A673 (cell line): Measurements from ENCODE around the gene C12orf76. TPM values are rescaled to one million over a fixed set of nuclear protein-coding genes. Genes with fewer than 3 reads are reported as not detected.
"Not testable (repeated sequence)": the region's sequence is repeated elsewhere in the genome, so short reads cannot be mapped to it uniquely, and the experiment has no call there.

Source experiments
- BruUV-seq: library from RNA; stranded (reverse); fragments of 400-500 nt; replicated peaks from 2 replicates; lab custom pipeline; 2021; lab: Mats Ljungman, UMichigan
- CTCF ChIA-PET: fragments of 300-600 bp; sonication (Branson Sonifier 250); formaldehyde crosslinking; loops from one replicate; lab custom pipeline; 2022; ENCODE audit warnings: antibody characterized with exemption; lab: Charles Lee
- POLR2A ChIA-PET: fragments of 300-600 bp; sonication (Branson Sonifier 250); formaldehyde crosslinking; loops from one replicate; lab custom pipeline; 2022; ENCODE audit warnings: antibody characterized with exemption; ENCODE audit not compliant: low non-redundant PET; lab: Charles Lee
- DNase-seq: peaks from one replicate; pipeline ENCODE4 v3.0.0-alpha.2; 2015; ENCODE audit warnings: low spot score
- H3K27ac ChIP-seq: fragments of 200-600 bp; sonication (generic); 2 replicates; pipeline ENCODE4 v1.5.1; 2016; ENCODE audit warnings: mixed run types, low read depth, mild to moderate bottlenecking, mixed read lengths, antibody characterized with exemption, low read length; ENCODE audit not compliant: poor library complexity, severe bottlenecking
- H3K27me3 ChIP-seq: fragments of 200-600 bp; sonication (generic); replicated peaks from 2 replicates; pipeline ENCODE4 v1.6.1; 2017; ENCODE audit warnings: mixed run types, low read depth, mild to moderate bottlenecking, mixed read lengths, antibody characterized with exemption, low read length; ENCODE audit not compliant: insufficient read depth, poor library complexity
- H3K36me3 ChIP-seq: fragments of 200-600 bp; sonication (generic); 2 replicates; pipeline ENCODE4 v1.6.1; 2016; ENCODE audit warnings: mixed run types, mild to moderate bottlenecking, mixed read lengths, antibody characterized with exemption, low read length; ENCODE audit not compliant: insufficient read depth, poor library complexity, severe bottlenecking
- H3K4me1 ChIP-seq: fragments of 200-600 bp; sonication (generic); 2 replicates; pipeline ENCODE4 v1.6.1; 2017; ENCODE audit warnings: mixed run types, mild to moderate bottlenecking, mixed read lengths, antibody characterized with exemption, low read length; ENCODE audit not compliant: insufficient read depth, poor library complexity, severe bottlenecking
- H3K4me3 ChIP-seq: fragments of 200-600 bp; sonication (generic); 2 replicates; pipeline ENCODE4 v1.5.1; 2016; ENCODE audit warnings: low read depth, mixed run types, mild to moderate bottlenecking, mixed read lengths, low read length; ENCODE audit not compliant: poor library complexity, severe bottlenecking
- H3K9me3 ChIP-seq: fragments of 200-600 bp; sonication (generic); 2 replicates; pipeline ENCODE4 v1.6.1; 2016; ENCODE audit warnings: mixed run types, low read depth, mild to moderate bottlenecking, mixed read lengths, antibody characterized with exemption, low read length; ENCODE audit not compliant: poor library complexity, severe bottlenecking
- CTCF ChIP-seq: fragments of 300-800, 200-600 bp; sonication (generic); conservative IDR thresholded peaks from 2 replicates; pipeline ENCODE4 v1.5.1; 2017; ENCODE audit warnings: low read depth, mild to moderate bottlenecking, antibody characterized with exemption, low read length, moderate library complexity, mixed read lengths
- EZH2 ChIP-seq: fragments of 200-600 bp; sonication (generic); IDR thresholded peaks from 2 replicates; pipeline ENCODE4 v1.6.1; 2017; ENCODE audit warnings: borderline replicate concordance, low read depth, mild to moderate bottlenecking, mixed read lengths, antibody characterized with exemption, low read length; ENCODE audit not compliant: poor library complexity, severe bottlenecking
- intact Hi-C: fragments of 100-400 bp; cut with micrococcal nuclease; formaldehyde crosslinking; loops from one replicate; pipeline ENCODE4 v1.10.0; 2022; ENCODE audit not compliant: unreplicated experiment
- total RNA-seq: library from RNA; stranded (reverse); gene quantifications from 2 replicates; pipeline ENCODE4 v1.2.3, GENCODE V29; 2021

Gene C12orf76
- total RNA-seq, 1 experiment from 2014 or later: 14.5 TPM

- Histone ChIP-seq H3K36me3 (no peaks in the 10 kb centered on the region), H3K9me3 (no peaks in the 10 kb centered on the region), H3K27me3 (no peaks in the 10 kb centered on the region), H3K4me1 (no peaks in the 10 kb centered on the region), H3K4me3 (no peak overlapping the region), H3K27ac (no peak overlapping the region)
- ChIA-PET CTCF (interaction anchor here (0.6 to 1.1 kb wide), 2 partner anchors 11 to 91 kb away, joined by 3 to 4 read pairs; no protein-coding TSS in a partner anchor), POLR2A (no interaction called here)
- TF ChIP-seq EZH2 (no peak), CTCF (no peak)
- DNase-seq: no peak
- BruUV-seq: no TSS peak
- intact Hi-C loops: no loop called here
Observed at GRCh38 chr12:110090266-110091135, 42.2 kb upstream of the C12orf76 start.

- TF ChIP-seq EZH2 (no peak), CTCF (no peak)
- POLR2A ChIA-PET: no interaction called here
Observed at GRCh38 chr12:110088936-110089335, 40.6 kb upstream of the C12orf76 start.

DNA sequence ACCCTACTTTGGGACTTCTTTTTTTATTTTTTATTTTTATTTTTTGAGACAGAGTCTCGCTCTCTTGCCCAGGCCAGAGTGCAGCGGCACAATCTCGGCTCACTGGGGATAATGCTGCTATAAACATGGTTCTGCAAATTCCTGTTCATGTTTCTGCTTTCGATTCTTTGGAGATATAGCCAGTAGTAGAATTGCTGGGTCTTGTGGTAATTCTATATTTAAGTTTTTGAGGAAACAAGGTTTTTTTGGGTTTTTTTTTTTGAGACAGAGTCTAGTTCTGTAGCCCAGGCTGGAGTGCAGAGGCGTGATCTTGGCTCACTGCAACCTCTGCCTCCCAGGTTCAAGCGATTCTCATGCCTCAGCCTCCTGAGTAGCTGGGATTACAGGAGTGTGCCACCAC lies 39.9 kb upstream of the C12orf76 start:
- POLR2A ChIA-PET, H3K36me3 ChIP-seq, H3K27me3 ChIP-seq, intact Hi-C loops, CTCF ChIA-PET, H3K27ac ChIP-seq, DNase-seq, H3K4me3 ChIP-seq, BruUV-seq, H3K4me1 ChIP-seq, H3K9me3 ChIP-seq: not testable (repeated sequence)

More at GRCh38 chr12:110088936-110089335, 40.6 kb upstream of the C12orf76 start:
- no peak for DNase-seq
- no peak overlapping the region for H3K27ac ChIP-seq
- CTCF ChIA-PET: no interaction called here
- H3K27me3 ChIP-seq: no peaks in the 10 kb centered on the region
- H3K36me3 ChIP-seq: no peaks in the 10 kb centered on the region
- no peak overlapping the region for H3K4me3 ChIP-seq
- intact Hi-C loops: no loop called here
- no TSS peak for BruUV-seq
- H3K4me1 ChIP-seq: no peaks in the 10 kb centered on the region
- no peaks in the 10 kb centered on the region for H3K9me3 ChIP-seq
